Gastroesophageal sphincter (tissue), 3 donors: ENCODE measurements around the gene NOX3.

Source experiments
- EP300 ChIP-seq: sonication (generic); formaldehyde crosslinking; IDR thresholded peaks from one replicate; pipeline ENCODE4 v1.6.1; 2017; ENCODE audit warnings: antibody characterized with exemption, mild to moderate bottlenecking
- POLR2A ChIP-seq, 2 donors: fragments of 450-650 bp; IDR thresholded peaks; one replicate each; pipeline ENCODE4 v1.6.1; 2017; ENCODE audit warnings: antibody characterized with exemption in 2 of 2, mild to moderate bottlenecking in 2 of 2, moderate library complexity in 1 of 2
- POLR2AphosphoS5 ChIP-seq: sonication (generic); formaldehyde crosslinking; IDR thresholded peaks from one replicate; pipeline ENCODE4 v1.6.1; 2017; ENCODE audit warnings: antibody characterized with exemption
- TF ChIP-seq, protein P1 (sequence below), 4 experiments: fragments of 200-600 bp in 2 of 4; fragments of 450-650 bp in 2 of 4; sonication (generic) in 1 of 4; IDR thresholded peaks; one replicate each; pipeline ENCODE4 v1.5.1; 2017 to 2019; ENCODE audit warnings: antibody characterized with exemption in 4 of 4, mild to moderate bottlenecking in 2 of 4, moderate library complexity in 2 of 4

DNA sequence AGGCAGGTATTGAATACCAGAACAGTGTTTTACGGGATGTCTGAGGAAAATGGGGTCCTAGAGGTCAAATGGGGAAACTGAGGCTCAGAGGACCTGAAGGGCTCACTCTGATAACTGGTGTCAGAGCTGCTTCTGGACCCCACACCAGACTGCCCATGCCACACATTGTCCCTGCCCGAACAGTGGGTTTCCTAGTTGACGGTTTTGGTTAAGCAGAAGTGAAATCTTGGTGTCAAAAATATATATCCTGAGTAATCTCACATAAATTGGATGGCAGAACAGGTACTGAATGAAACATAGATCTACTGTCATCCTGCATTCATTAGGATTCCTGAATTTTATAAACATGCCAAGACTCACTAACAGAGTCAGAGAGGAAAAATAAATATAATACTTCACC lies 16.3 kb downstream of the NOX3 start:
- TF ChIP-seq EP300 (no peak), POLR2A (IDR thresholded peaks at IDR 0.05) (no peak), POLR2AphosphoS5 (no peak)
- TF ChIP-seq, protein P1, sequence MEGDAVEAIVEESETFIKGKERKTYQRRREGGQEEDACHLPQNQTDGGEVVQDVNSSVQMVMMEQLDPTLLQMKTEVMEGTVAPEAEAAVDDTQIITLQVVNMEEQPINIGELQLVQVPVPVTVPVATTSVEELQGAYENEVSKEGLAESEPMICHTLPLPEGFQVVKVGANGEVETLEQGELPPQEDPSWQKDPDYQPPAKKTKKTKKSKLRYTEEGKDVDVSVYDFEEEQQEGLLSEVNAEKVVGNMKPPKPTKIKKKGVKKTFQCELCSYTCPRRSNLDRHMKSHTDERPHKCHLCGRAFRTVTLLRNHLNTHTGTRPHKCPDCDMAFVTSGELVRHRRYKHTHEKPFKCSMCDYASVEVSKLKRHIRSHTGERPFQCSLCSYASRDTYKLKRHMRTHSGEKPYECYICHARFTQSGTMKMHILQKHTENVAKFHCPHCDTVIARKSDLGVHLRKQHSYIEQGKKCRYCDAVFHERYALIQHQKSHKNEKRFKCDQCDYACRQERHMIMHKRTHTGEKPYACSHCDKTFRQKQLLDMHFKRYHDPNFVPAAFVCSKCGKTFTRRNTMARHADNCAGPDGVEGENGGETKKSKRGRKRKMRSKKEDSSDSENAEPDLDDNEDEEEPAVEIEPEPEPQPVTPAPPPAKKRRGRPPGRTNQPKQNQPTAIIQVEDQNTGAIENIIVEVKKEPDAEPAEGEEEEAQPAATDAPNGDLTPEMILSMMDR (IDR thresholded peaks at IDR 0.05): no peak
